DMS 273 (cell line): ENCODE data around the gene RNF123.

Experiments used
- DNase-seq: peaks from one replicate; lab custom pipeline; 2025; ENCODE audit not compliant: unreplicated experiment; lab: John Stamatoyannopoulos, UW

Gene RNF123

GRCh38 chr3:49700453-49701128, 11.2 kb downstream of the RNF123 start:
- DNase-seq, result no peak

- DNase-seq, result peak; percentile 44
Measured at GRCh38 chr3:49701388-49702077, 12.2 kb downstream of the RNF123 start.

- no peak for DNase-seq
Measured at GRCh38 chr3:49702672-49703071, 13.3 kb downstream of the RNF123 start.

GRCh38 chr3:49703443-49703927, 14.1 kb downstream of the RNF123 start:
- DNase-seq, result peak; percentile 81

- DNase-seq, result no peak
Measured at GRCh38 chr3:49703956-49704355, 14.6 kb downstream of the RNF123 start.

- DNase-seq, result no peak
Measured at GRCh38 chr3:49704629-49705028, 15.3 kb downstream of the RNF123 start.

- no peak for DNase-seq
Measured at GRCh38 chr3:49705390-49705960, 16.1 kb downstream of the RNF123 start.

GRCh38 chr3:49706456-49707112, 17.2 kb downstream of the RNF123 start:
- DNase-seq, result no peak

- peak; percentile 77 for DNase-seq
Measured at GRCh38 chr3:49707113-49707480, 17.7 kb downstream of the RNF123 start.

GRCh38 chr3:49709852-49710251, 20.5 kb downstream of the RNF123 start:
- no peak for DNase-seq

- no peak for DNase-seq
Measured at GRCh38 chr3:49711489-49711888, 22.1 kb downstream of the RNF123 start.

- DNase-seq, result no peak
Measured at GRCh38 chr3:49712166-49712565, 22.8 kb downstream of the RNF123 start.

- DNase-seq, result no peak
Measured at GRCh38 chr3:49712631-49713317, 23.4 kb downstream of the RNF123 start.

- DNase-seq, result no peak
Measured at GRCh38 chr3:49713336-49714105, 24.2 kb downstream of the RNF123 start.

- no peak for DNase-seq
Measured at GRCh38 chr3:49714728-49715550, 25.6 kb downstream of the RNF123 start.

- DNase-seq, result no peak
Measured at GRCh38 chr3:49715611-49716121, 26.3 kb downstream of the RNF123 start.

- no peak for DNase-seq
Measured at GRCh38 chr3:49716169-49716568, 26.8 kb downstream of the RNF123 start.

- DNase-seq, result no peak
Measured at GRCh38 chr3:49716691-49717210, 27.4 kb downstream of the RNF123 start.
